OCI-LY3 (cell line): ENCODE results near the gene GCNA.
"Not testable (repeated sequence)": the region's sequence is repeated elsewhere in the genome, so short reads cannot be mapped to it uniquely, and the experiment has no call there.

Experiments
- H2AFZ ChIP-seq: fragments of 200-600, 300-600 bp; shearing (Covaris generic); 2 replicates; pipeline ENCODE4 v1.6.0; 2014; ENCODE audit warnings: antibody characterized with exemption, low read depth, low read length
- H3K27ac ChIP-seq: fragments of 200-600, 300-600 bp; sonication (generic); 2 replicates; pipeline ENCODE4 v1.5.1; 2014; ENCODE audit warnings: mild to moderate bottlenecking, low read length, moderate library complexity, mixed read lengths
- H3K27me3 ChIP-seq: fragments of 200-600, 300-600 bp; sonication (generic); 2 replicates; pipeline ENCODE4 v1.6.1; 2014; ENCODE audit warnings: low read depth, low read length, mixed read lengths
- H3K36me3 ChIP-seq: fragments of 200-600, 300-600 bp; sonication (generic); replicated peaks from 2 replicates; pipeline ENCODE3; 2014; ENCODE audit warnings: low read depth, low read length, mixed read lengths
- H3K4me1 ChIP-seq: fragments of 300-600, 200-600 bp; sonication (generic); 2 replicates; pipeline ENCODE4 v1.6.1; 2014; ENCODE audit warnings: low read length, mixed read lengths
- H3K4me2 ChIP-seq: fragments of 200-600, 300-600 bp; sonication (generic); 2 replicates; pipeline ENCODE4 v1.6.1; 2014; ENCODE audit warnings: low read length, mixed read lengths
- H3K4me3 ChIP-seq: fragments of 300-600, 200-600 bp; sonication (generic); 2 replicates; pipeline ENCODE4 v1.5.1; 2014; ENCODE audit warnings: antibody characterized with exemption, mild to moderate bottlenecking, low read length, moderate library complexity
- H3K79me2 ChIP-seq: fragments of 300-600, 200-600 bp; shearing (Covaris generic); 2 replicates; pipeline ENCODE4 v1.6.1; 2014; ENCODE audit warnings: mild to moderate bottlenecking, low read length, mixed read lengths
- H3K9ac ChIP-seq: fragments of 300-600, 200-600 bp; shearing (Covaris generic); 2 replicates; pipeline ENCODE4 v1.6.0; 2014; ENCODE audit warnings: mild to moderate bottlenecking, low read length, moderate library complexity
- H3K9me3 ChIP-seq: fragments of 200-600, 300-600 bp; shearing (Covaris generic); 2 replicates; pipeline ENCODE4 v1.6.1; 2014; ENCODE audit warnings: low read length, mixed read lengths; ENCODE audit not compliant: insufficient read depth
- H4K20me1 ChIP-seq: fragments of 200-600, 300-600 bp; sonication (generic); 2 replicates; pipeline ENCODE4 v1.6.1; 2016; ENCODE audit warnings: low read length, mixed read lengths; ENCODE audit not compliant: insufficient read depth
- EZH2phosphoT487 ChIP-seq: fragments of 200-600 bp; shearing (Covaris generic); IDR thresholded peaks from 2 replicates; pipeline ENCODE4 v1.6.1; 2018; ENCODE audit warnings: antibody characterized with exemption, mixed run types, low read depth
- TF ChIP-seq, protein P1 (sequence below): fragments of 200-600, 300-600 bp; sonication (generic); IDR thresholded peaks from 2 replicates; pipeline ENCODE4 v1.5.1; 2014; ENCODE audit warnings: antibody characterized with exemption, low read length, low read depth

Gene GCNA

DNA sequence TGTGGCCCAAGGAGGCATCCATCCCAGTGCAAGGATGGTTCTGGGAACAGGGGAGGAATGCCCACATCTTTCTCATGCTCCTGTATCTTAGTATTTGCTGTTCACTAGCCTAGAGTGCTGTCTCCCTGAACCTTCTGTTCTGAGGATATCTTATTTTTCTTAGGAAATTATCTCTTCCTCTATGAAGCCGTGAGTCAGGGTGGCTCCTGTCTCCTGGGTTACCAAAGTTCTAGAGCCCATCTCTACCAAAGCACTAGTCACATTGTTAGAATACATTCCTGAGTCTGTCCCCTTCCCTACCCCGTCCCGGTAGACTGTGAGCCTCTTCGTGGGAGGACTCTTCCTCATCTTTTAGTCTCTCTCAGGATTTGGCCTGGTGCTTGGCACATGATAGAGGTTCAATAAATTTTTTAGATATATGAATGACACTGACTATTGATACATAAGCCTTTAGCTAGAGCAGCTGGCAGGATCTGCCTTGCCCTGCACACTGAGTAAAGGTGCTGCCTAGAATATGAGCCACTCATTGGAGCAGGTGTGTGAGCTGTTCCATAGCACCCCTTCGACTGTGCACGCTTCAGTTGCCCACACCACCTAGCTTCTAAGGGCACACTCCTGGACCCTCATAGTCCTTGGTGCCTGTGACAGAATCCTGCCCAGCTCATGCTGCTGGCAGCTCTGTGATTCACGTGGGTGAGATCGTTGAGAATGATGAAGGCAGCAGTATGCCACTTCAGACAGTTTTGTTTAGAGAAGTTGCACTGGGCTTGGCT is 26.7 kb downstream of the GCNA start:
- no peak overlapping the region for H2AFZ ChIP-seq
- H3K27me3 ChIP-seq, result no peaks in the 10 kb centered on the region
- peaks cover 36% of the 10 kb centered on the region for H3K36me3 ChIP-seq
- TF ChIP-seq, protein P1, sequence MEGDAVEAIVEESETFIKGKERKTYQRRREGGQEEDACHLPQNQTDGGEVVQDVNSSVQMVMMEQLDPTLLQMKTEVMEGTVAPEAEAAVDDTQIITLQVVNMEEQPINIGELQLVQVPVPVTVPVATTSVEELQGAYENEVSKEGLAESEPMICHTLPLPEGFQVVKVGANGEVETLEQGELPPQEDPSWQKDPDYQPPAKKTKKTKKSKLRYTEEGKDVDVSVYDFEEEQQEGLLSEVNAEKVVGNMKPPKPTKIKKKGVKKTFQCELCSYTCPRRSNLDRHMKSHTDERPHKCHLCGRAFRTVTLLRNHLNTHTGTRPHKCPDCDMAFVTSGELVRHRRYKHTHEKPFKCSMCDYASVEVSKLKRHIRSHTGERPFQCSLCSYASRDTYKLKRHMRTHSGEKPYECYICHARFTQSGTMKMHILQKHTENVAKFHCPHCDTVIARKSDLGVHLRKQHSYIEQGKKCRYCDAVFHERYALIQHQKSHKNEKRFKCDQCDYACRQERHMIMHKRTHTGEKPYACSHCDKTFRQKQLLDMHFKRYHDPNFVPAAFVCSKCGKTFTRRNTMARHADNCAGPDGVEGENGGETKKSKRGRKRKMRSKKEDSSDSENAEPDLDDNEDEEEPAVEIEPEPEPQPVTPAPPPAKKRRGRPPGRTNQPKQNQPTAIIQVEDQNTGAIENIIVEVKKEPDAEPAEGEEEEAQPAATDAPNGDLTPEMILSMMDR, result no peak
- no peak for TF ChIP-seq EZH2phosphoT487
- no peaks in the 10 kb centered on the region for H3K9me3 ChIP-seq
- no peaks in the 10 kb centered on the region for H3K79me2 ChIP-seq
- H4K20me1 ChIP-seq, result no peaks in the 10 kb centered on the region
- H3K4me1 ChIP-seq, result peaks cover 30% of the 10 kb centered on the region
- H3K9ac ChIP-seq, result no peak overlapping the region
- H3K4me3 ChIP-seq, result no peak overlapping the region
- no peak overlapping the region for H3K4me2 ChIP-seq
- H3K27ac ChIP-seq, result no peak overlapping the region

DNA sequence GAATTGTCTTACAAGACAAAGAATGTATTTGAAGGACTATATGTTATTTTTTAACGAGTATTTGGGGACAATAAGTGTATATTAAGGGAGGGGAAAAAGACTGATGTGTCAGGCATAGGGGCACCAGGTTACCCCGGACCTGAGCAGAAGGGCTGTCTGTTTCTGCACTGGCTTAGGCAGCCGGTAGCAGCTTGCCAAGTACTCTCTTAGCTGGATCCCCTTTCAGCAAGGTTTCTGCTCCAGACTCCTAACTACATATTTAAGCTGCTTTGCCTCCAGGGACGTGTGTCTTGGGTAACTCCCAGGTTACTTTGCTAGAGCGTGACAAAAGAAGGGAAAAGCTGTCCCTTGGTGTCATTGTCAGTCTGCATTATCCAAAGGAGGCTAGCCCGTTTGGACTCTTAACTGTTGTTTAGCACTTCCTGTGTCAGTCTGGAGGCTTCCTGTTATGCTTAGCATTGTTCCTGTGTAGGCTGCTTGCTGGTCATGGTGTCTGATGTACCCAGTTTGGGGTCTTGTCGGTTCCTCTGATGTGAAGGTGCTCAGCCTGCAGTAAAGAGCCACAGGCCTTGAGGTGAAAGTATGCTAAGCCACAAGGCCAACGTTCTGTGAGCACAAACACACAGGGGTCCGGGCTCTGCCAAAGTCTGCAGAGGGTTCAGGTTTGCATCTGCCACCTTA is 28.4 kb downstream of the GCNA start:
- H4K20me1 ChIP-seq, result no peaks in the 10 kb centered on the region
- H3K9me3 ChIP-seq, result no peaks in the 10 kb centered on the region
- H3K4me1 ChIP-seq, result peaks cover 30% of the 10 kb centered on the region
- no peak overlapping the region for H3K4me3 ChIP-seq
- H3K27ac ChIP-seq, result peak overlapping the region; percentile 25; the same call in 1 of the 2 replicates
- no peak overlapping the region for H2AFZ ChIP-seq
- H3K27me3 ChIP-seq, result no peaks in the 10 kb centered on the region
- H3K9ac ChIP-seq, result no peak overlapping the region
- H3K36me3 ChIP-seq, result peaks cover 48% of the 10 kb centered on the region
- no peak overlapping the region for H3K4me2 ChIP-seq
- TF ChIP-seq, protein P1, result no peak
- TF ChIP-seq EZH2phosphoT487, result no peak
- no peaks in the 10 kb centered on the region for H3K79me2 ChIP-seq

DNA sequence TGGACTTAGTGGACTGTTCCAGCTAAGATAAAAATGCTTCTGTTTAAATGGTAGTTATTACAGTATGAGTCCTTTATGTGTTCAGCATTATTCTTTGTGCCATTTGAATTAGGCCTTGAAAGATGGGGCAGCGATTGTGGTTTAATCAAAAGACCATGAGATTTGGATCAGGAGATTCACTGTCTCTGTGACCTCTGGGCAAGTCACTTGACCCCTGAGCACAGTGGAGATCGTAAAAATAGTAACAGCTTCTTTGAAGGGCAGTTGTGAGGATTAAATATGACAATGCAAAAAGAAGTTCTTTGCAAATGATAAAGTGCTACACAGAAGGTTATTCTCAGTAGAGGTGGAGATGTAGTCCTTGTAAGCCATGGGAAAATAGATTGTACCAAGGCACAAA is 29.3 kb downstream of the GCNA start:
- no peak for TF ChIP-seq EZH2phosphoT487
- TF ChIP-seq, protein P1, result no peak

DNA sequence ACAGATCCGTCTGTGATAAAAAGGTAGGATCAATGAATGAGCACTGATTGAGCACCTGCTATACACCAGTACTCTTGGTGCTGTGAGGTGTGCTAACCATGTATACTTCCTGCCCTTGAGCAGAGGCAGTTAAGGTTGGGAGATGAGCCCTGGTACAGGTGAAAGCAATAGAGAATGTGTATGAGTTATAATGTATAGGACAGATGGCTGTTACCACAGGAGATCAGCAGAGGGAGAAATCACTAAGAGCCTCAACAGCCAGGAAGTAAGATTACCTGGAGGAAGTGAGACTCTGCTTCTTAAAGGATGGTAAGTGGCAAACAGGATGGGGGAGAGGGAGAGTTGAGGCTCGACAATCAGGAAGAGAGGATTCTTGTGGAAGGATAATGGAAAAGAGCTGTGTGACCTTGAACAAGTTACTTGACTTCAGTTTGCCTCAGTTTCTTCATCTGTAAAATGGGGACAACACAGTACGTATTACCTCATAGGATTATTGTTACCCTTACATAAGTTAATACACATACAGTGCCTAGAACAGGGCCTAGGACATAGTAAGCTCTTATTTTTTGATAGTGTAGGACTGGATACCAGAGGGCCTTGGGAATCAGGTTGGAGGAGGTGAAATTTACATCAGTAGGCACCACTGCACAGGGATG is 31.0 kb downstream of the GCNA start:
- H3K9ac ChIP-seq, result no peak overlapping the region
- H3K27ac ChIP-seq, result no peak overlapping the region
- H3K4me2 ChIP-seq, result peak overlapping the region; percentile 32
- peaks cover 30% of the 10 kb centered on the region for H3K4me1 ChIP-seq
- H3K79me2 ChIP-seq, result no peaks in the 10 kb centered on the region
- H2AFZ ChIP-seq, result no peak overlapping the region
- H3K9me3 ChIP-seq, result no peaks in the 10 kb centered on the region
- no peaks in the 10 kb centered on the region for H4K20me1 ChIP-seq
- H3K4me3 ChIP-seq, result no peak overlapping the region
- H3K27me3 ChIP-seq, result no peaks in the 10 kb centered on the region
- H3K36me3 ChIP-seq, result peaks cover 51% of the 10 kb centered on the region
- TF ChIP-seq, protein P1, result peak; percentile 45
- no peak for TF ChIP-seq EZH2phosphoT487

More for the DNA sequence above, 29.3 kb downstream of the GCNA start:
- Histone ChIP-seq H3K36me3 (peaks cover 49% of the 10 kb centered on the region), H2AFZ (no peak overlapping the region), H3K4me3 (no peak overlapping the region), H3K27me3 (no peaks in the 10 kb centered on the region), H3K9me3 (no peaks in the 10 kb centered on the region), H4K20me1 (no peaks in the 10 kb centered on the region), H3K4me2 (no peak overlapping the region), H3K9ac (no peak overlapping the region), H3K27ac (no peak overlapping the region), H3K4me1 (peaks cover 30% of the 10 kb centered on the region), H3K79me2 (no peaks in the 10 kb centered on the region)

DNA sequence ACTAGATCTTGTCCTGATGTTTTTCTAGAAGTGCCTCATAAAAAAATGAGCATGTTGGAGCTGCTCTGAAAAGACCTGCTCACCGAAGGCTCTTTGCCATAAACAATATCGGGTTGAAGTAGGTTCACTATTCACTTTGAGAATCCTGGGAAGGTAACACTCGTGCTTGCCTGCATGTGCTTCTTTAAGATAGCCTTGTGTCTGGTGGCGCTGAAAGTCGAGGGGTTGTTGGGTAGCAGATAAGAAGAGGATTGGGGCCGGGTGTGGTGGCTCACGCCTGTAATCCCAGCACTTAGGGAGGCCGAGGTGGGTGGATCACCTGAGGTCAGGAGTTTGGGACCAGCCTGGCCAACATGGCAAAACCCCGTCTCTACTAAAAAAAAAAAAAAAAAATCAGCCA is 33.5 kb downstream of the GCNA start:
- Histone ChIP-seq H3K36me3 (peaks cover 49% of the 10 kb centered on the region), H3K4me1 (peaks cover 44% of the 10 kb centered on the region)
- H3K9me3 ChIP-seq, H4K20me1 ChIP-seq, H3K79me2 ChIP-seq, H3K4me2 ChIP-seq, H3K27ac ChIP-seq, H3K4me3 ChIP-seq, H3K27me3 ChIP-seq, H2AFZ ChIP-seq, H3K9ac ChIP-seq: not testable (repeated sequence)
